Fibroblast of the aortic adventitia (primary cell): ENCODE measurements around the gene TPM2. TPM values are rescaled to one million over a fixed set of nuclear protein-coding genes. Genes with fewer than 3 reads are reported as not detected.

ENCODE experiments used
- DNase-seq: peaks from one replicate; pipeline ENCODE4 v3.0.0-alpha.2; 2010; ENCODE audit warnings: low read depth
- H3K4me3 ChIP-seq: 2 replicates; pipeline ENCODE4 v1.5.1; 2011; ENCODE audit warnings: low read depth, mild to moderate bottlenecking, control low read depth, low read length, moderate library complexity
- total RNA-seq: library from RNA; depleted of rRNA; stranded (reverse); fragments of >200 nt; gene quantifications from 2 replicates; pipeline ENCODE4 v1.2.3, GENCODE V29; 2012; ENCODE audit warnings: low replicate concordance
- TF ChIP-seq, protein P1 (sequence below): IDR thresholded peaks from 2 replicates; pipeline ENCODE4 v1.5.1; 2011; ENCODE audit warnings: mild to moderate bottlenecking, low read length, control low read depth, inconsistent platforms; ENCODE audit not compliant: insufficient read depth

TPM2 gene
- total RNA-seq, 1 donor = 484 TPM

DNA sequence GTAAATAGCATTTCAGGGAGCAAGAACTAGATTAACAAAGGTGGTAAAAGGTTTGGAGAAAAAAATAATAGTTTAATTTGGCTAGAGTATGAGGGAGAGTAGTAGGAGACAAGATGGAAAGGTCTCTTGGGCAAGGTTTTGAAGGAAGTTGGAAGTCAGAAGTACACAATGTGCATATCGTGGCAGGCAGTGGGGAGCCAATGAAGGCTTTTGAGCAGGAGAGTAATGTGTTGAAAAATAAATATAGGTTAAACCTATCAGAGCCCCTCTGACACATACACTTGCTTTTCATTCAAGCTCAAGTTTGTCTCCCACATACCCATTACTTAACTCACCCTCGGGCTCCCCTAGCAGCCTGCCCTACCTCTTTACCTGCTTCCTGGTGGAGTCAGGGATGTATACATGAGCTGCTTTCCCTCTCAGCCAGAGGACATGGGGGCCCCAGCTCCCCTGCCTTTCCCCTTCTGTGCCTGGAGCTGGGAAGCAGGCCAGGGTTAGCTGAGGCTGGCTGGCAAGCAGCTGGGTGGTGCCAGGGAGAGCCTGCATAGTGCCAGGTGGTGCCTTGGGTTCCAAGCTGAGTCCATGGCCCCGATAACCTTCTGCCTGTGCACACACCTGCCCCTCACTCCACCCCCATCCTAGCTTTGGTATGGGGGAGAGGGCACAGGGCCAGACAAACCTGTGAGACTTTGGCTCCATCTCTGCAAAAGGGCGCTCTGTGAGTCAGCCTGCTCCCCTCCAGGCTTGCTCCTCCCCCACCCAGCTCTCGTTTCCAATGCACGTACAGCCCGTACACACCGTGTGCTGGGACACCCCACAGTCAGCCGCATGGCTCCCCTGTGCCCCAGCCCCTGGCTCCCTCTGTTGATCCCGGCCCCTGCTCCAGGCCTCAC lies 16.3 kb downstream of the TPM2 start, which contains the start of gene CA9:
Gene CA9 (plus strand): TSS at position 797 of the 893 bp plus-strand sequence. CDS start 32 bp downstream, at position 829.
- H3K4me3 ChIP-seq = no peak within 1 kb of the TSS
- no peak for DNase-seq
- TF ChIP-seq, protein P1, sequence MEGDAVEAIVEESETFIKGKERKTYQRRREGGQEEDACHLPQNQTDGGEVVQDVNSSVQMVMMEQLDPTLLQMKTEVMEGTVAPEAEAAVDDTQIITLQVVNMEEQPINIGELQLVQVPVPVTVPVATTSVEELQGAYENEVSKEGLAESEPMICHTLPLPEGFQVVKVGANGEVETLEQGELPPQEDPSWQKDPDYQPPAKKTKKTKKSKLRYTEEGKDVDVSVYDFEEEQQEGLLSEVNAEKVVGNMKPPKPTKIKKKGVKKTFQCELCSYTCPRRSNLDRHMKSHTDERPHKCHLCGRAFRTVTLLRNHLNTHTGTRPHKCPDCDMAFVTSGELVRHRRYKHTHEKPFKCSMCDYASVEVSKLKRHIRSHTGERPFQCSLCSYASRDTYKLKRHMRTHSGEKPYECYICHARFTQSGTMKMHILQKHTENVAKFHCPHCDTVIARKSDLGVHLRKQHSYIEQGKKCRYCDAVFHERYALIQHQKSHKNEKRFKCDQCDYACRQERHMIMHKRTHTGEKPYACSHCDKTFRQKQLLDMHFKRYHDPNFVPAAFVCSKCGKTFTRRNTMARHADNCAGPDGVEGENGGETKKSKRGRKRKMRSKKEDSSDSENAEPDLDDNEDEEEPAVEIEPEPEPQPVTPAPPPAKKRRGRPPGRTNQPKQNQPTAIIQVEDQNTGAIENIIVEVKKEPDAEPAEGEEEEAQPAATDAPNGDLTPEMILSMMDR = no peak

DNA sequence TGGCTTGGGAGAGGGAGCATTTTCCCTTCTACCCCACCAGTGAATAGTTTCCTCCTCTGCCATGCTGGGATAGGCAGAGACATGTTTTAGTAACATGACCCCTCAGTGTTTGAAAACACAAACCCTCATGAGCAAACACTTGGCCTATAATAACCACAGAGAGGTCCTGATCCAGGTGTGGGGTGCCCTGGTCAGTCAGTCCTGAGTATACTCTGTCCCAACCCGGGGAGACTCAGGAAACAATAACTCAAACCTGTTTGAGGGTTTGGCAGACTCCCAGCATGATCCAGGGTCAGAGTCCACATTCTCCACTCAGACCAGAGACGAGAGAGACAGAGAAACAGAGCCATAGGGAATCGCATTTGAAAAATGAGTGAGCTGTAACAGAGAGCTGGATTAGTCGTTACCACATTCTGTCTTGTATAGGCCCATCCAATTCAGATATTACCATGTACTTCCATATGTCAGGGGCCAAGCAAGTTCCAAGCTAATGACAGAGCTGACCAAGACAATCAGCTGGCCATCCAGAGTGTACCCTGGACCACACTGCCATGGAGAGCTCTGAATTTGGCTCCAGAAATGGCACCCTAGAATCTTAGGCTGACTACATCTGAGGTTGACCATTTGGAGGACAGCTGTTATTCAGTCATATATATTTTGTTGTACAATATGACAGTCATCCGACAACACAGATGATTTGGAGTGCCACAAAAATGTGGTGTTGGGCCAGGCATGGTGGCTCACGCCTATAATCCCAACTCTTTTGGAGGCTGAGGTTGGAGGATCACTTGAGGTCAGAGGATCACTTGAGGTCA lies 20.2 kb downstream of the TPM2 start:
- H3K4me3 ChIP-seq = no peak overlapping the region
- TF ChIP-seq, protein P1 = no peak
- no peak for DNase-seq

DNA sequence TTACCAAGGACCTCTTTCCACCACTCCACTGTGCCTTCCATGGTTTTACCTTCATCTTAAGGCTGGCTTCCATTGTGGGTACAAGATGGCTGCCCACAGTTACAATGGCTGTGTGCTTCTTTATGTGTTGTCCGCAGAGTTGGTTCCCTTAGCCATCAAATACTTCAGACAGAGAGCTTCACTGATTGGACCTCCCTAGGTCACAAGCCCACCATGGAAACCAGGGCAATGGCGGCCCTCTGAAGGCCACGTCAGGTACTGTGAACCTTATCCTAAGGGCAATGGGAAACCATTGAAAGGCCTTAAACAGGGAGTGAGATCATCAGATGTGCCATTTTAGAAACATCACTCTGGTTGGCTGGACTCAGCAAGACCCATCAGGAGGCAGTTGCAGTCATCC lies 21.8 kb downstream of the TPM2 start:
- DNase-seq = no peak
- no peak overlapping the region for H3K4me3 ChIP-seq
- TF ChIP-seq, protein P1 = no peak

DNA sequence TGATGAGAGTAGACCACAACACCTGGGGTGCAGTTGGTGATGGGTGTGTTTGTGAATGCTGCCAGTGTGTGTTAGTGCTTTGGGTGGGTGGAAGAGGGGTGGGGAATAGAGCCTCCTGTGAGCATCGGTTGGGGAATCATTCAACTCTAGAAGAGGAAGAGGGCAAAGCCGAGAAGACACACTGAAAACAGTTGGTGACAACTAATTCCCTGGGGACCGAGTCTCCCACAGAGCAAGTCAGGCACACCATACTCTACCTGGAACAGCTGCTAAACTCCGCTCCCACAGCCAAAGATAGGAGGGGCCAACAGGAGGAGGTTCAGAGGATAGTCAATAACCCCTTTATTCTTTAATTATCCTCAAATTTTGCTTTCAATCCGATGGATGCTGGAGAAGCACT lies 23.2 kb downstream of the TPM2 start:
- DNase-seq = no peak
- H3K4me3 ChIP-seq = no peak overlapping the region
- TF ChIP-seq, protein P1 = no peak

DNA sequence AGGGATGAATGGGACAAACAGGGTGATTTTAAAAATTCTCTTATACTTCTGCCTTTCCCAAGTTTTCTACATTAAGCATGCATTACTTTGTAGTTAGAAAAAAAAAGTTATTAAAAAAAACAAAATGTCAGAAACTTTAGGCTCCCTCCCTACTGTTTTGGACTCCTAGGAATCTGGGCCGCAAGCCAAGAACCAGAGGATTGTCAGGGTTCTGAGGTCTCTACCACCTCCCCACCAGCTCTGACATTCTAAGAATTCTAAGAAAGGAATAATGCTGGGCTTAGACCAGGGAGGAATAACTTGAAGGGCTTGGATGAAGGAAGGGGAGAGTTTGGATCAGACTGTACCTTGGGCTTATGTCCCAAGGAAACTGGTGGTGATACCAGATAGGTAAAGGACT lies 23.7 kb downstream of the TPM2 start:
- DNase-seq = peak; percentile 47
- no peak overlapping the region for H3K4me3 ChIP-seq
- TF ChIP-seq, protein P1 = no peak

DNA sequence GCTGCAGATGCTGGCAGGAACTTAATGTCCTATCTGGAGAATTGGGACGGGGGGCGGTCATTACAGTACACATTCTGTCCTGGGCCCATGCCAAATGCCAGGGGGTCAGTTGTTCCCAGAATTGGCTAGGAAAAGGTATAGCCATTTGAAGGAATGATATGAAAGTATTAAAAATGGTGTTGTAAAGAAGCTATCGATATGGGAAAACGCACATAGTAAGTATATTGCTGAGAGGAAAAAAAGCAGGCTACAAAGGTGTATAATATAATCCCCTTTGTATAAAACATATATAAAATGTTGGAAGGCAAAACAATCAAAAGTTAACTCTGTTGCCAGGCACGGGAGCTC lies 24.3 kb downstream of the TPM2 start:
- no peak for DNase-seq
- TF ChIP-seq, protein P1 = no peak
- peak overlapping the region; percentile 75 for H3K4me3 ChIP-seq
